HEK293 (cell line): ENCODE data around the gene CIB4.

Experiments
- BCL11A ChIP-seq: fragments of 450-650 bp; formaldehyde crosslinking; IDR thresholded peaks from 2 replicates; pipeline ENCODE4 v1.5.1; 2016; ENCODE audit warnings: low read depth, missing biosample characterization, missing genetic modification characterization
- SETDB1 ChIP-seq: IDR thresholded peaks from one replicate; pipeline ENCODE4 v1.6.1; 2017; ENCODE audit warnings: mild to moderate bottlenecking, low read length, moderate library complexity, mixed read lengths; ENCODE audit not compliant: insufficient read length
- ZNF274 ChIP-seq, 2 experiments: fragments of 200-500 bp in 1 of 2; fragments of 450-650 bp in 1 of 2; sonication (Bioruptor generic) in 1 of 2; formaldehyde crosslinking in 1 of 2; IDR thresholded peaks; 2 replicates each; pipeline versions ENCODE4 v1.5.1 to v1.6.1; 2014 to 2016; ENCODE audit warnings: borderline replicate concordance in 1 of 2, inconsistent platforms in 1 of 2, low read length in 1 of 2, missing biosample characterization in 1 of 2, missing genetic modification characterization in 1 of 2
- ZNF335 ChIP-seq: fragments of 450-650 bp; formaldehyde crosslinking; conservative IDR thresholded peaks from 2 replicates; pipeline ENCODE4 v1.5.1; 2016; ENCODE audit warnings: missing biosample characterization, missing genetic modification characterization
- ZNF350 ChIP-seq: fragments of 450-650 bp; formaldehyde crosslinking; IDR thresholded peaks from 2 replicates; pipeline ENCODE4 v1.5.0; 2017; ENCODE audit warnings: missing biosample characterization, mild to moderate bottlenecking, missing genetic modification characterization
- ZNF394 ChIP-seq: fragments of 450-650 bp; formaldehyde crosslinking; IDR thresholded peaks from 2 replicates; pipeline ENCODE4 v1.5.1; 2016; ENCODE audit warnings: missing biosample characterization, missing genetic modification characterization, mild to moderate bottlenecking, moderate library complexity, borderline replicate concordance
- ZNF777 ChIP-seq: fragments of 450-650 bp; formaldehyde crosslinking; IDR thresholded peaks from 2 replicates; pipeline ENCODE4 v1.5.1; 2017; ENCODE audit warnings: missing biosample characterization, missing genetic modification characterization, borderline replicate concordance
- TF ChIP-seq, protein P1 (sequence below): fragments of 450-650 bp; formaldehyde crosslinking; IDR thresholded peaks from 2 replicates; pipeline ENCODE4 v1.5.1; 2016; ENCODE audit warnings: missing biosample characterization, missing genetic modification characterization
- TF ChIP-seq, protein P2 (sequence below): fragments of 450-650 bp; formaldehyde crosslinking; IDR thresholded peaks from 2 replicates; pipeline ENCODE4 v1.5.1; 2017; ENCODE audit warnings: missing biosample characterization, missing genetic modification characterization

DNA sequence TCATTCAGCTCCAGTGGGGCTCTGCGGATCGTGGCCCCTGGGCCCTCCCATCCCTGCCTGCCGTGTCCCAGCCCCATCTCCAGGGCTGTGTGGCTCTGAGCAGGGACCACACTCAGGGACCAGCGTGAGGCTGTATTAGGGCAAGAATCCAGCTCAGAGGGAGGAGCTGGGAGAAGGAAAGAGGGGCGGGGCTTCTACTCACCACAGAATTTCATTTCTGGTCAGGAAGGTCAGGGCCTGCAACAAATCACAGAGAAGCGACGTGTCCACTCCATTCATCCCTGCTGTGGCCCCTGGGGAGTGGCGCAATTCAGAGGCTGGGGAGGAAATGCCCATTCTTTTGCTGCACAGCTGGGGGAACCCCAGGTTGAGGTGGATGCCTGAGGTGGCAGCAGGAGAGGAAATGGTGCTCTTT is 828 bp downstream of the CIB4 start:
- TF ChIP-seq, protein P1, sequence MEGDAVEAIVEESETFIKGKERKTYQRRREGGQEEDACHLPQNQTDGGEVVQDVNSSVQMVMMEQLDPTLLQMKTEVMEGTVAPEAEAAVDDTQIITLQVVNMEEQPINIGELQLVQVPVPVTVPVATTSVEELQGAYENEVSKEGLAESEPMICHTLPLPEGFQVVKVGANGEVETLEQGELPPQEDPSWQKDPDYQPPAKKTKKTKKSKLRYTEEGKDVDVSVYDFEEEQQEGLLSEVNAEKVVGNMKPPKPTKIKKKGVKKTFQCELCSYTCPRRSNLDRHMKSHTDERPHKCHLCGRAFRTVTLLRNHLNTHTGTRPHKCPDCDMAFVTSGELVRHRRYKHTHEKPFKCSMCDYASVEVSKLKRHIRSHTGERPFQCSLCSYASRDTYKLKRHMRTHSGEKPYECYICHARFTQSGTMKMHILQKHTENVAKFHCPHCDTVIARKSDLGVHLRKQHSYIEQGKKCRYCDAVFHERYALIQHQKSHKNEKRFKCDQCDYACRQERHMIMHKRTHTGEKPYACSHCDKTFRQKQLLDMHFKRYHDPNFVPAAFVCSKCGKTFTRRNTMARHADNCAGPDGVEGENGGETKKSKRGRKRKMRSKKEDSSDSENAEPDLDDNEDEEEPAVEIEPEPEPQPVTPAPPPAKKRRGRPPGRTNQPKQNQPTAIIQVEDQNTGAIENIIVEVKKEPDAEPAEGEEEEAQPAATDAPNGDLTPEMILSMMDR (tag by site-specific recombination): no peak
- TF ChIP-seq ZNF777 (tag by site-specific recombination): no peak
- no peak for TF ChIP-seq ZNF394 (tag by site-specific recombination)
- TF ChIP-seq BCL11A (tag by site-specific recombination): no peak
- no peak for TF ChIP-seq ZNF274 (IDR thresholded peaks at IDR 0.05; ENCODE audit: low read length)
- no peak for TF ChIP-seq ZNF274 (tag by site-specific recombination; IDR thresholded peaks at IDR 0.05; ENCODE audit: borderline replicate concordance)
- TF ChIP-seq, protein P2, sequence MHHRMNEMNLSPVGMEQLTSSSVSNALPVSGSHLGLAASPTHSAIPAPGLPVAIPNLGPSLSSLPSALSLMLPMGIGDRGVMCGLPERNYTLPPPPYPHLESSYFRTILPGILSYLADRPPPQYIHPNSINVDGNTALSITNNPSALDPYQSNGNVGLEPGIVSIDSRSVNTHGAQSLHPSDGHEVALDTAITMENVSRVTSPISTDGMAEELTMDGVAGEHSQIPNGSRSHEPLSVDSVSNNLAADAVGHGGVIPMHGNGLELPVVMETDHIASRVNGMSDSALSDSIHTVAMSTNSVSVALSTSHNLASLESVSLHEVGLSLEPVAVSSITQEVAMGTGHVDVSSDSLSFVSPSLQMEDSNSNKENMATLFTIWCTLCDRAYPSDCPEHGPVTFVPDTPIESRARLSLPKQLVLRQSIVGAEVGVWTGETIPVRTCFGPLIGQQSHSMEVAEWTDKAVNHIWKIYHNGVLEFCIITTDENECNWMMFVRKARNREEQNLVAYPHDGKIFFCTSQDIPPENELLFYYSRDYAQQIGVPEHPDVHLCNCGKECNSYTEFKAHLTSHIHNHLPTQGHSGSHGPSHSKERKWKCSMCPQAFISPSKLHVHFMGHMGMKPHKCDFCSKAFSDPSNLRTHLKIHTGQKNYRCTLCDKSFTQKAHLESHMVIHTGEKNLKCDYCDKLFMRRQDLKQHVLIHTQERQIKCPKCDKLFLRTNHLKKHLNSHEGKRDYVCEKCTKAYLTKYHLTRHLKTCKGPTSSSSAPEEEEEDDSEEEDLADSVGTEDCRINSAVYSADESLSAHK (tag by site-specific recombination): no peak
- no peak for TF ChIP-seq ZNF350 (tag by site-specific recombination)
- TF ChIP-seq ZNF335 (tag by site-specific recombination): no peak
- TF ChIP-seq SETDB1: no peak
